HG02840 (cell line): ENCODE data around the gene STK39.
"Not testable (repeated sequence)": the region's sequence is repeated elsewhere in the genome, so short reads cannot be mapped to it uniquely, and the experiment has no call there.

Source experiments
- ATAC-seq: cut with Tn5 transposase; IDR thresholded peaks from one replicate; pipeline ENCODE4 v1.9.1; 2021; ENCODE audit warnings: mild to moderate bottlenecking, moderate library complexity, moderate number of reproducible peaks; ENCODE audit not compliant: unreplicated experiment, low FRiP score

STK39 gene

DNA sequence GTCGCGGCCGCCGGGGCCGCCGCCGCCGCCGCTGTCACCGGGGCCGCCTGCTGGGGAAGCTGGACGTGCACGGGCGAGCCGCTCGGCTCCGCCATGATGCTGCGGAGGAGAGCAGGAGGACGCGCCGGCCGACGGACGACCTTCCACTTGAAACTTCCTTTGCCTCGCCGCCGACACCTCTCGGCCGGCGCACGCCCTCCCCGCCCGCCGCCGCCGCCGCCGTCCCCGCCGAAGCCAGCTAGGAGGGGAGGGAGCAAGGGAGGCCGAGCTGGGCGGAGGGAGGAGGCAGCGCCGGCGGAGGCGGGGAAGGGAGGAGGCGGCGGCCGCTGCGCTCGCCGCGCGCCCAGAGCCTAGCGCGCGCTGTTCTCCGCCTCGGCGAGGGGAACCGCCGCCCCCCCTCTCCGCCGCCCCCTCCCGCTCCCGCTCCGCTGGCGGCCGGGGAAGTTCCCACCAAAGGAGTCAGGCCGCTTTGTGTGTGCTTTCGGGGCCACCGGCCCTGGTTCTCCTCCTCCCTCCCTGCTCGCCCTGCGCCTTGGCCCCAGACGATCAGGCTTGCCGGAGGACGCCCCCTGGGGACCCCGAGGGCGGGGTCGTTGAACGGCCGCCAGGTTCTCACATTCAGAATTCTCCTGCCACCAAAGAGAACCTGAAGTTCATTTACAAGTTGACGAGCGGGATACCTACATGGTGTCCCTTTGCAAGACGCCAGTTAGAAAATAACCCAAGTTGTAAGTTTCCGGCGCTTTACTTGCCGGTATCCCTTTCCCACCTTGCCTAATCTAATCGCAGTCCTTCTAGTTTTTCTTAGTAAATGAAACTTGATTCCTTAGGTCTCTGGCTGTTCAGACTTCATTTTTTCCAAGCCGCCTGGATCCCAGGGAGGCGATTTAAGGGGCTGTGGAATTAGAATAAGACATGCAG, at the start of gene STK39:
Gene STK39 (minus strand): TSS at position 255 of the 921 bp plus-strand sequence. CDS start 160 bp downstream, at position 95.
- ATAC-seq = peak; percentile 78

DNA sequence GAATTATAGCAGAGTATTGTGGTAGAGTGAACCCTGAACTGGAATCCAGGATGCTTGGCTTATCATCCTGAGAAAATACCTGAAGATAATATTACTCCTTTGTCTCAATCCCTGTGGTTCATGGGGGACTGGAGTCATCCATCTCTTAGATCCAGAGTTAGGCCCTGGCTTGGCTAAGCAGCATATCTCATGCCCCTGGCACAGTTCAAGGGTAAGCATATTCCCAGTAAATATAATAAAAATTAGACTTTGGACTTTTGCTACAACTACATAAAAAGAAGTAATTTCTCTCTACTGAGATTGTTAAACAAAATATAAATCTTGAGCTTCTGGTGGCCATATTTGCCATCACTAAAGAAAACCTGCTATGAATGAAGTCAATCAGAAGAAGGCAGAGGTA, 47.7 kb upstream of the STK39 start:
- no peak for ATAC-seq

DNA sequence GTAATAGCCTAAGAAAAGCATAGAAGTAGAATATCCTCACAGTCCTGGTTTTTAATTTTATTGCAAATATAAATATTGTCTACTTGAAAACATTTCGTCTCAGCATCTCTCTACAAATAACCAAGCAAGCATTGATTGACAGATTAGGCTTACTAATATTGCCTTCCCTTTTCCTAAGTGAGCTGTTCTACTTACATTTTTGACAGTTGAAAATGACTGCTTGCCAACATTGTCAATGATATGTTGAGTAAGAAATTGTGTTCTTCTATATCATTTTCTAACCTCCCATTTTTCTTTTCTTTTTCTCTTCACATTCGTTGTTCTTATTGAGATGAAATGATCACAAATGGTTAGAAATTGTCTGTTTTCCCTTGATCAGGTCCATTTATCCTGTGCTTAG, 47.0 kb upstream of the STK39 start:
- no peak for ATAC-seq

DNA sequence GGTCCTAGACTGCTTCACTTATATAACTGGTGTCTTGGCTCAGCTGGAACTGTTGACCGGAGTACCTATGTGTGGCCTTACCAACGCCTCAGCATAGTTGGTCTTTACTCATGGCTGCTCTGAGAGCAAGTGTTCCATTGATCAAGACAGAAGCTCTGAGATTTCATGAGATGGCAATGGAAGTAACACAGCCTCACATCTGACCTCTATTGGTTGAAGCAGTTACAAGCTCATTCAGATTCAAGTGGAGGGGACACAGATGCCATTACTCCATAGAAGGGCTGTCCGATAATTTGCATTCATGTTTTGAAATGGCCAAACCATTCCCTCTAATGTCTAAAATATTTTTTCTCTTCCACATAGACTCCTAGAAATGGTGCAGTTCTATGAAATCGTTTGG, 46.4 kb upstream of the STK39 start:
- ATAC-seq = no peak

DNA sequence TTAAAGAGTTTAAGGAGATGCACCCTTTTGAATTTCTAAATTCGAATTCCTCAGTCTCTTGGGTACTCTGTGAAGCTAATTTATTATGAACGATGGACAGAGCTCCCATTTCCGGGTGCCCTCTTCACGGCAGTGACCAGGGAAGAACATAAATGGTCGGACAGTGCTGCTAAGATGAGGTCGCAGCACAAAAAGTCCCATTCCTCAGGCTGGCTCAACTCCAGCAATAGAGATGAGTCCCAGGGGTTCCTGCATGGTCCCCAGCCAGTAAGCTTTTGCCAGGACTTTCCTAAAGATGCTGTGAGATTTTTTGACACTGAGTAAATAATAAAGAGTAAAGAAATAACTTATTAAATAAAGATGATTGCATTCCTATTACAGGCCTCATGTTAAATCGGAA, 43.0 kb upstream of the STK39 start:
- no peak for ATAC-seq

DNA sequence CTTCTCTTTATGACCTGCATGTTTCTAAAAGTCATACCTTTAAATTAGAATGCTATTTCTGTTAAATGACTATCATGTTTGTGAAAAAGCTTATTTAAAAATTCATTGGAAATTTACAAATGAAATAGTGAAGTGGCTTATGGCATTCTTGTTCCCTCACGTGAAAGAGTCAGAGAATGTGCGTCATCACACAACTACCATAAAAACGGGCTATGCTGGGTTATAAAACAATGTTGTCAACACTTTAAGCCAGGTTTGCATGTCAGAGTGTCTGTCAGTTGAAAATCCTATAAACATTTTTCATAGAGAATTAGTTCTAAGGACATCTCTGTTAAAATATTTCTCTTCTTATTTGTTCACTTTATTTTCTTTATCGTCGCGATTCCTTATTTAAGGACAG, 42.5 kb upstream of the STK39 start:
- no peak for ATAC-seq

DNA sequence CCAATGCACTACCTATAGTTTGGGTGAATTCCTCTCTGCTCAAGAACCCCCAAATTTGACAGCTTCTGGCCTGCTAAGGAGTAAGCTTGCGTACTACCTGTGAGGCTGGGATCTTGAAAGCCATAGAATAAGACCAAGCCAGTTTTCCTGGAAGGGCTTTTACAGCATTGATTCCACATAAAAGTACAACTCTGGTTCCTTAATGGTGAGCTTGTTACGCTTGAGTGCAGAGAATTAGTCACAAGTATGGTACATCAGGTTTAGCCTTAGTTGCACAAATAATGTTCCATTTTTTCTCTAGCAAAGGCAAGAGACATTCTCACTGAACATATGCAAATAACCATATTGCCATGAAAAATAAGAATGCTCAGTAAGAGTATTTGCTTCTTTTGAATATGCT, 39.1 kb upstream of the STK39 start:
- ATAC-seq = no peak

DNA sequence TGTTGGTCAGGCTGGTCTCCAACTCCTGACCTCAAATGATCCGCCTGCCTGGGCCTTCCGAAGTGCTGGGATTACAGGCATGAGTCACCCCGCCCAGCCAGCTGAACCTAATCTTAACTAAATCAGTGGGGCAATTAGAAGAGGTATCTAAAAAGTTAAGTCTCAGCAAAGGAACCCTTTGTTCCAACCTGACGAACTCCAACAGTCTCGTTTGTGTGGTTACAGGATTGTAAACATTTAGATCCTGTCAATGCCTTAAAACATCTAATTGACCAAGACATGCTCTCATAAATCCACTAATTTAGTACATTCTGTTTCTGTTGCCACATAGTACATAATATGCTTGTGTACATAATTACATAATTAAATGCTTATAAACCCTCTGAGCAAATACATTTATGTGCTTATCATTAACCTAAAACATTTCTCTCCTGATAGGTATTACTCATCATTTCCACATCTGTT, 31.1 kb upstream of the STK39 start:
- ATAC-seq = no peak

DNA sequence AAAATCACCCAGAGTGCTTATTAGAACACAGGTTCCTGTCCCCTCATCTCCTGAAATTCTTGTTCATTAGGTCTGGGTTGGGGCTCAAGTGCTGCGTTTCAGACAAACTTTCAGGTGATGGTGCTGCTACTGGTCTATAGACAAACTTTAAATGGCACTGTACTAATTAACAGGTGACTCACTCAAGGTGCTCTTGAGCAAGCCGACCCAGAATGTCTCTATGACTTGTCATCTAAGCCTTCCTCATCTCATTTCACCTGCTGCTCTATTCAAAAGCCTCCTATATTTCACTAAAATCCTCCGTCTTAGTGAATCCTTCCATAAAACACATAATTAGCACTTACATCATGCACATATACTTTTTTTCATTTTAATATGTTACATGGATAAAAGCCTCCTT, 29.9 kb upstream of the STK39 start:
- no peak for ATAC-seq

DNA sequence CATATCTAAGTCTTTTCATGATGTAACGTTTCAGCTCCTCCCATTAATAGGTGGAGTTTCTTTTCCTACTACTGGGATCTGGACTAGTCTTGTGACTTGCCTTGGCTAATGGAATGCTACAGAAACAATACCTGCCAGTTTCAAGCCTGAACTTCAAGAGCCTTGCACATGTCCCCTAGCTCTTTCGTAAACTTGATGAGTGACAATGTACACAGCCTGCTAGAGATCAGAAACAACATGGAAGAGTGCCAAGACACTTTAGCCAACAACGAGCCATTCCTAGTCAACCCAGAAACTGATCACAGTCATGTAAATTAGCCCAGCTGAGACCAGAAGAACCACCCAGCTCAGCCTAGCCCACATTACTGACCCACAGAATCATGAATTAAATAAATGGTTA, 24.8 kb upstream of the STK39 start:
- no peak for ATAC-seq

DNA sequence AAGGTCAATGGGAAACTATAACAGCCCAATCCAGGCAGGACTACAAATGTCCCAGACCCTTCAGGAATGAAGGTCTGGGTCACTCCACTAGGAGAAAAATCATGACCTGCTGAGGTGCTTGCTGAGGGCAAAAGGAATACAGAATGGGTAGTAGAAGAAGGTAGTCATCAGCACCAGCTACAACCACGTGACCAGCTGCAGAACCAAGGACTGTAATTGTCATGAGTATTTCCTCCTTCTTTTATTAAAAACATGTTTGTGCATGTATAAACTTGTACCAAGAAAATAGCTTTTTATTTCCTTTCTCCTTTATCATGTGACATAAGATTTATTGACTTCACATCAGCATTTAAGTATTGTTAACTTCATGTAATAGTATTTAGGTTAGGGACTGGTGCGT, 15.5 kb upstream of the STK39 start:
- ATAC-seq = not testable (repeated sequence)

DNA sequence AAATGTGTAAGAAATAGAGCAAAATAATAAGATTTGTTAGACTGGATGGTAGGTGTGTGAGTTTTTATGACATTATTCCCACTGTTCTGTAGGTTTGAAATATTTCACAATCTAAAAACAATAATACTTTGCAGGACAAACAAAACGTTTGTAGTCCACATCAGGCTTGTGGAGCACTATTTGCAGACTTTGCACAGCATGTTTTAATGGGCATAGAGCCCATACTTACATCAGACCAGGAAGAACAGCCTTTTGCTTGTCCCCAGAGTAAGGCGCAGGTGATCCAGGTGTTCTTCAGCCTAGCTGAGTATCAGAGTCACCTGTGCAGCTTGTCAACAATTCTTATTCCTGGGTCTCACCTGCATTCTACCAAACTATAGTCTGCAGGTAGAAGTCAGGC, 9.1 kb upstream of the STK39 start:
- no peak for ATAC-seq

DNA sequence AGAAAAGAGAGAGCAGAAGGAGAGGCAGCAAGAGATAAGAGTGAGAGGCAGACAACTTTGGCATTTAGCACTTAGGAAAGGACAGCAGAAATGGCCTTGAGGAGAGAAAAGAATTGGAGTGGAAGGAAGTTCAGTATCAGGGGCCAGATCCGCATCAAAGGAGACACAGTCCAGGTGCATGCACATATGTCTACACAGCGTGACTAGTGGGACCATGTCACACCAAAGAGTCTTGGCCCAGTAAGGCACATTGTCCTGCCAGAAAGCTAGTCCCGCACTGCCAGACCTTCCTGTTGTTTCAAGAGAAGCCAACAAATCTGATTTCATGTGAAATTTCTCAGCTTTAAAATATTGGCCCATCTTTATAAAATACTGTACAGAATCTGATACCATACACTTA, 8.5 kb upstream of the STK39 start:
- ATAC-seq = no peak

DNA sequence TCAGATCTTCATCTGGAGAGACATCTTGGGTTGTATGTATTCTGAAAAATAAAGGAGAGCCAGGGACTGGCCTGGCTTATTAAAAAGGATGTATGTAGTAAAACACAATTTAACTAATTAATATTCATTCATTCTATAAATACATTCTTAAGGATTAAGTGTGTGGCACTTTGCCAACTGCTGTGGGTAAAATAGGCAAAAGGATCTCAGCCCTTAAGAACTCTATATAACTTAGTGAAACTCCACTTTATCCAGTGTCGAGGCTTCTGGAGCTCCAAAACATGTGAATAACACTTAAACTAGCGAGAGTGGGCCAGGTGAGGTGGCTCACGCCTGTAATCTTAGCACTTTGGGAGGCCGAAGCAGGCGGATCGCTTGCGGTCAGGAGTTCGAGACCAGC, 7.7 kb upstream of the STK39 start:
- ATAC-seq = no peak

DNA sequence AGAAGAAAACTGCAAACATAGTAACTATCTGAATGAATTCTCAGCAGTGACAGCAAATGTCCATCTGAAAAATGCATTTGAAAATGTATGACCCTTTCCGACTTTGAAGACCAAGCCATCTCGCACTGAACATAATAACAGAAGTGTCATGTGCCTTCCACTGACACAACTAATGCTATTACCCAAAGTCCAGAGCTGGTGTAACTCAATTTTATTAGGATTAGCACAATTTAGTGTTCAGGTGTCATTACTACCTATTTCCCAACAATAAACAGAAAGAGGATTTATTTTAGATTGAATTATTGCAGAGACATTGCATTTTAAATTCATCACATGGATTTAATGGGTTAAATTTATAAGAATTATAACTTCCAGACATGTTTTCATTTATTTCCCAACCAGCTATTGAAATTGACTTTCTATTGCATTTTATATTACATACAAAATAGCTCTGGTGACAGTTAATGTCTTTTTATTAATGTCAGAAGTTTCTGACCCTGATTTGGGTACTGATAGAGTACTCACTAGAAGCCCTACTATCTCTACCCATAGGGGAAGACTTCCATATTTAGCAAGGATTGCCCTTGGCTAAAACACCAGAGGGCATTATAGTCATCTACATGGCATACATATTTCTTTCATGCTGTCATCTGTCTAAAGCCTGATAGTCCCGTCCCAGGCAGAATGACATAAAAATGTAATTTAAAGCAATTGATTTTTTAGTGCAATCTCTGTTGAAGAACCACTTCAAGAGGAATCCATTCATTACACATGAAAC, 7.0 kb upstream of the STK39 start:
- ATAC-seq = no peak

DNA sequence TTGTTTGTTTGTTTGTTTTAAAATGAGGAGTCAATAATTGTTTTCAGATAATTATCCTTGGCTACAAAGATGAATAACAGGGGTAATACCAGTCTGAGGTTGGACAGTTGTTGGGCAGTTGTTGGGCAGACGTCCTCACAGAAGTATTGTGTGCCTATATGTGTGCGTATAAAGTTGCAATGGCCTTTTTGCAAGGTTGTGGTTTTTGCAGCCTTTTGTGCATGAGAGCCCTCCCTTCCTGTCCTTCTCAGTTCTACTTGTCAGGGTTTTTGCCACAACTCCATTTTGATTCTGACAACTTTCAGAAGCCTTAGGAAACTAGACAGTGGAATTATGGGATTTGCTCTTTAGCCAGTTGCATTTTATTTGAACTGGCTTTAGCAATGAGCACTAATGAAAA, 6.0 kb upstream of the STK39 start:
- ATAC-seq = no peak

DNA sequence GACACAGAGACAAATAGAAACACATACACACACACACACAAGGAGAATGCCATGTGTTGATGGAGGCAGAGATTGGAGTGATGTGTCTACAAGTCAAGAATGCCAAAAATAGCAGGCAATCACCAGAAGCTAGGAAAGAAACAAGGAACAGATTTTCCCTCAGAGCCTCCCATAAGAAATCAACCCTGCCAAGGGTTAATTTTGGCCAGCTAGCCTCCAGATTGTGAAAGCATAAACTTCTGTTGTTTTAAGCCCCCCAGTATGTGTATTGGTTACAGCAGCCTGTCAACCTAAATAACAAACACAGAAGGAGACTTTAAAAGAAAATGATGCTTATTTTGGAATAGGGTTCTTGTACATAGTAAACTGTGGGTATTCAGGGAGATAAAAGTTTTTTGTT, 5.6 kb upstream of the STK39 start:
- ATAC-seq = no peak

DNA sequence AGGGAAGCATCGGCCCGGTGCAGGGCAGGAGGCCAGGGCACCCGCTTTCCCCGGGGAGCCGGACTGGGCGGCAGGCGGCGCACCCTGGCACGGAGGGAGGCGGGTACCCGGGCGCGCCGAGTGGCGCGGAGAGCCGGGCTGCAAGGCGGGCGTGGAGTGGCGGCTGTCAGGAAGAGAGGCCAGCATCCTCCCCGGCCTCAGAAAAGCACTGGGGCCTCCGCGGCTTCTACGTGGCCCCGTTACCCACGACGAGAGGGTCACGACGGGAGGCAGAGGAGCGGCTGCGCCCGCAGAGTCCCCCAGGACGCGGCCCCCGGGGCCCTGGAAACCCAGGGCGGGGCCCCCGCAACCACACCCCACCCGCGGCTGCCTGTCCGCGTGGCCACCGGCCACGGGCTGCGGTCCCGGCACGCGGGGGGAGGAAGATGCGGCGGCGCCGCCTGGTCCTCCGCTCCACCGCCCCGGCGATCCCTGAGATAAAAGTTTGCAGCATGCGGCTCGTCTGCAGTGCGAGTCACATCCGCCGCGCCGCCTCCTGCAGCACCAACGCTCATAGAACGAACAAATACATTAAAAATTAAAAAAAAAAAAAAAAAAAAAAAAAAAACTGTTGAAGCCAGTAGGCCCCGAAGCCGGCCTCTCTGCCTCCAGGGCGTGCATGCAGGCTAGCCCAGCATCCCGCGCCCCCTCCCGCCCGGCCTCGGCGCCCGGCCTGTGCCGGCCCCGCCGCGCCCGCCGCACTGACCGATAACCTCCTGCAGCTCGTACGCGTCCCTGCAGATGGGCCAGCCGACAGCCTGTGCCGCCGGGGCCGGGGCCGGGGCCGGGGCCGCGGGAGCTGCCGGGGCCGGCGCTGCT, 683 bp downstream of the STK39 start:
- ATAC-seq = peak; percentile 50

DNA sequence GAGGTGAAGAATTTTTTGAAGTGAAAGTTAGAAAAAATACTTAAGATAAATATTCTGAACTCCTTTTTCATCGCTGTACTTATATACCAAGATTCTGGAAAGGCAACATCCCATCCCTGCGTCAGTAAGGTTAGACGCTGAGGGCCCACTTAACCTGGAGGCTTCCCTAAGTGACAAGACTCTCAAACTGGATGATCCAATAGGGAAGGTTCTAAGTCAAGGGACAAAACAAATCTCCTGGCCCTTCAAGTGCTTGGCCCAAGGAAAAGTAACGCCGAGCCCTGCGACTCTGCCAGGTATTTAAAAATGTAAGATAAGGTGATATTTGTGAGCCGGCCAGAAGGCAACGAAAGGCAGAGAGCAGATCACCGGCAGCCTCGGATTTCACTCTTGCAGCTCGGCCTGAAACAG, 1.3 kb downstream of the STK39 start:
- ATAC-seq = no peak

DNA sequence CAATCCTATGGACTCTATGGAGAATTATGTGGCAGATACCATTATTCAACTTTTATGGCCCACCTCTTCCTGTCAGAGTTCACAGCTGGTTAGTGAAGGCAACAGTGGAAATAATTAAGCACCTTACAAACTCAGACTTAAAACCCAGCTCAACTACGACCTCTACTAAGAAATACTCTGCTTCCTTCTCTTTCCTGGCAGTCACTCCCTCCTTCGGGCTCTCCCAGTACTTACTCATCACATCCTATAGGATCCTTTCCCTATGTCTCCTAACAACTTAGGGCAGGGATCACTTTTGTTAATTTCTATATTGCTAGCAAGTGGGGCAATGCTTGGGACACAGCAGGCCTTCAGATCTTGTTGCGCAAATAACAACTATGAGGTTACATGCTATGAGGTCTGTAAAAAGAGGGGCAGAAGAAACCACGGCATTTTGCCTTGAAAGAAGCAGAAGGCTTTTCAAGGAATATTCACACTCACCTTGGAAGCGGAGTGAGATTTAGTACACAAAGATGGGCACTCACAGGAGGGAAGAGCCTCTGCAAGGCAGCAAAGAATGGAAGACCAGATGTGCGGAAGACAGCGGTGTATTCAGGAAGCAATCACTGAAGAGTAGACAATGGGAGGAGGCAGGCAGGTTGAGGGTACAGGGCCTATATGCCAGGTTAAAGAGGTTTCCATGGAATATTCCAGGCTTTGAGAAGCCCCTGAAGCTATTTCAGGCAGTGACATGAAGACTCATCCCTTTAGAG, 2.1 kb downstream of the STK39 start:
- ATAC-seq = no peak
